ENCODE data around the gene ZNF423.

ZNF423 gene

GRCh38 chr16:49850558-49851467 lies 5.1 kb downstream of the ZNF423 start:
- TF ChIP-seq, protein P1, sequence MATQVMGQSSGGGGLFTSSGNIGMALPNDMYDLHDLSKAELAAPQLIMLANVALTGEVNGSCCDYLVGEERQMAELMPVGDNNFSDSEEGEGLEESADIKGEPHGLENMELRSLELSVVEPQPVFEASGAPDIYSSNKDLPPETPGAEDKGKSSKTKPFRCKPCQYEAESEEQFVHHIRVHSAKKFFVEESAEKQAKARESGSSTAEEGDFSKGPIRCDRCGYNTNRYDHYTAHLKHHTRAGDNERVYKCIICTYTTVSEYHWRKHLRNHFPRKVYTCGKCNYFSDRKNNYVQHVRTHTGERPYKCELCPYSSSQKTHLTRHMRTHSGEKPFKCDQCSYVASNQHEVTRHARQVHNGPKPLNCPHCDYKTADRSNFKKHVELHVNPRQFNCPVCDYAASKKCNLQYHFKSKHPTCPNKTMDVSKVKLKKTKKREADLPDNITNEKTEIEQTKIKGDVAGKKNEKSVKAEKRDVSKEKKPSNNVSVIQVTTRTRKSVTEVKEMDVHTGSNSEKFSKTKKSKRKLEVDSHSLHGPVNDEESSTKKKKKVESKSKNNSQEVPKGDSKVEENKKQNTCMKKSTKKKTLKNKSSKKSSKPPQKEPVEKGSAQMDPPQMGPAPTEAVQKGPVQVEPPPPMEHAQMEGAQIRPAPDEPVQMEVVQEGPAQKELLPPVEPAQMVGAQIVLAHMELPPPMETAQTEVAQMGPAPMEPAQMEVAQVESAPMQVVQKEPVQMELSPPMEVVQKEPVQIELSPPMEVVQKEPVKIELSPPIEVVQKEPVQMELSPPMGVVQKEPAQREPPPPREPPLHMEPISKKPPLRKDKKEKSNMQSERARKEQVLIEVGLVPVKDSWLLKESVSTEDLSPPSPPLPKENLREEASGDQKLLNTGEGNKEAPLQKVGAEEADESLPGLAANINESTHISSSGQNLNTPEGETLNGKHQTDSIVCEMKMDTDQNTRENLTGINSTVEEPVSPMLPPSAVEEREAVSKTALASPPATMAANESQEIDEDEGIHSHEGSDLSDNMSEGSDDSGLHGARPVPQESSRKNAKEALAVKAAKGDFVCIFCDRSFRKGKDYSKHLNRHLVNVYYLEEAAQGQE (IDR thresholded peaks at IDR 0.05; ENCODE audit: insufficient read depth in 1 of 2, low read depth in 2 of 2, low read length in 2 of 2) = no peak
- peak; percentile 30; the same call in 1 of the 2 replicates for TF ChIP-seq POLR2AphosphoS5 (IDR thresholded peaks at IDR 0.05; ENCODE audit: low read depth, low read length)

- TF ChIP-seq TAF1 (IDR thresholded peaks at IDR 0.05; ENCODE audit: borderline replicate concordance, insufficient read depth, low read length) = no peak
- no peak for TF ChIP-seq POLR2AphosphoS5 (IDR thresholded peaks at IDR 0.05; ENCODE audit: low read depth, low read length)
- TF ChIP-seq SIN3A (IDR thresholded peaks at IDR 0.05; ENCODE audit: borderline replicate concordance, insufficient read depth, low read length) = no peak
- TF ChIP-seq FOXP2 (optimal IDR thresholded peaks at IDR 0.05; ENCODE audit: borderline replicate concordance, extremely low read depth, extremely low read length, insufficient read depth) = no peak
- TF ChIP-seq, protein P1 (IDR thresholded peaks at IDR 0.05; ENCODE audit: insufficient read depth in 1 of 2, low read depth in 2 of 2, low read length in 2 of 2) = no peak
Measured at GRCh38 chr16:49849754-49850108, 6.2 kb downstream of the ZNF423 start.

- TF ChIP-seq, protein P1 (IDR thresholded peaks at IDR 0.05; ENCODE audit: insufficient read depth in 1 of 2, low read depth in 2 of 2, low read length in 2 of 2) = no peak
- TF ChIP-seq TAF1 (IDR thresholded peaks at IDR 0.05; ENCODE audit: borderline replicate concordance, insufficient read depth, low read length) (no peak), FOXP2 (optimal IDR thresholded peaks at IDR 0.05; ENCODE audit: borderline replicate concordance, extremely low read depth, extremely low read length, insufficient read depth) (no peak), SIN3A (IDR thresholded peaks at IDR 0.05; ENCODE audit: borderline replicate concordance, insufficient read depth, low read length) (no peak), POLR2AphosphoS5 (IDR thresholded peaks at IDR 0.05; ENCODE audit: low read depth, low read length) (no peak)
Measured at GRCh38 chr16:49849037-49849753, 6.7 kb downstream of the ZNF423 start.

DNA sequence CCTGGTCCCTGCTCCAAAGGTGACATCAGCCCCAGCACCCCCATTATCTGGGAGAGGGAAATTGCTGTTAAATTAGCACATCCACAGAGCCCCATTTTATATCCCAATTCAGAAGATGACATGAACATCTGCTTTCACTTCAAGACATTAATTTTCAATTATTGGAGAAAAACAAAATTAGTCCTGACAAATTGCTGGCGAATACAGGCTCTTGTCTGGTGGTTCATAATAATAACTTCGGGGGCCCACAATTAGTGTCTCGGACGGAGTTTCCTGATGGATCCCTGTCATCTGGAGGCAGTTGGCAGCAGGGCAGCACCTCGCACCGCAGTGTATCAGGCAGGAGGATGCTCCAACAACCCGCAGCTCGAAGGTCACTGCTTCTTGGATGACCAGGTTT lies 7.4 kb downstream of the ZNF423 start:
- TF ChIP-seq SIN3A (IDR thresholded peaks at IDR 0.05; ENCODE audit: borderline replicate concordance, insufficient read depth, low read length) (no peak), TAF1 (IDR thresholded peaks at IDR 0.05; ENCODE audit: borderline replicate concordance, insufficient read depth, low read length) (no peak)

DNA sequence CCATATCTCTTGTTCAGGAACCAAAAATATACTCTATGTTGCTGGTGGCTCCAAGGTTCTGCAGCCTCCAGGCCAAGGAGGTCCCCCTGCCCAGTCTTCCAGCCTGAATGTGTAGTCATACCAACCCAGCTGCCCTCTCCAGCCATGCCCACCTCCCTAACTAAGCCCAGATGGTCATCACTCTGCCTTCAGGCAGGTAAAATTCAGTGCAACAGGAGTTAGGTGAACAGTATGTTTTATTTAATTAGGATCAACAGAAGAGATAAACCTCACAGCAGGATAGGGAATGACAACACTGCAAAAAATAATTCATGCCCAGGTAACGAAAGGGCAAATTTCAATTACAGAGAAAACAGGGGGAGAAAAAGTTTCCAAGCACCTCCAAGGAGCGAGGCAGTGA lies 9.1 kb downstream of the ZNF423 start:
- TF ChIP-seq SIN3A (IDR thresholded peaks at IDR 0.05; ENCODE audit: borderline replicate concordance, insufficient read depth, low read length) = no peak
- TF ChIP-seq FOXP2 (optimal IDR thresholded peaks at IDR 0.05; ENCODE audit: borderline replicate concordance, extremely low read depth, extremely low read length, insufficient read depth) = no peak
- TF ChIP-seq, protein P1 (IDR thresholded peaks at IDR 0.05; ENCODE audit: insufficient read depth in 1 of 2, low read depth in 2 of 2, low read length in 2 of 2) = no peak
- no peak for TF ChIP-seq TAF1 (IDR thresholded peaks at IDR 0.05; ENCODE audit: borderline replicate concordance, insufficient read depth, low read length)
- no peak for TF ChIP-seq POLR2AphosphoS5 (IDR thresholded peaks at IDR 0.05; ENCODE audit: low read depth, low read length)

Data from PFSK-1 (cell line).